GM19324 (cell line): ENCODE results near the gene DPP7.
"Not testable (repeated sequence)": the region's sequence is repeated elsewhere in the genome, so short reads cannot be mapped to it uniquely, and the experiment has no call there.

Experiments used
- ATAC-seq: cut with Tn5 transposase; IDR thresholded peaks from one replicate; pipeline ENCODE4 v1.9.1; 2021; ENCODE audit warnings: mild to moderate bottlenecking, moderate library complexity; ENCODE audit not compliant: unreplicated experiment, low FRiP score

DPP7 gene

DNA sequence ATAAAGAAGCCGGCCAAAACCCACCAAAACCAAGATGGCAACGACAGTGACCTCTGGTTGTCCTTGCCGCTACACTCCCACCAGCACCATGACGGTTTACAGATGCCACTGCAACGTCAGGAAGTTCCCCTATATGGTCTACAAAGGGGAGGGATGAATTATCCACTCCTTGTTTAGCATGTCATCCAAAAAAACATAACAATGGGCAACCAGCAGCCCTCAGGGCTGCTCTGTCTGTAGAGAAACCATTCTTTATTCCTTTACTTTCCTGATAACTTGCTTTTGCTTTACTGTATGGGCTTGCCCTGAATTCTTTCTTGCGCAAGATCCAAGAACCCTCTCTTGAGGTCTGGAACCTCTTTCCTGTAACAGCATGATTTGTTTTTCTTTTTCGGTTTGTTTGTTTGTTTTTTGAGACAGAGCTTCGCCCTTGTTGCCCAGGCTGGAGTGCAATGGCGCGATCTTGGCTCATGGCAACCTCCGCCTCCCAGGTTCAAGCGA is 39.2 kb downstream of the DPP7 start:
- no peak for ATAC-seq

DNA sequence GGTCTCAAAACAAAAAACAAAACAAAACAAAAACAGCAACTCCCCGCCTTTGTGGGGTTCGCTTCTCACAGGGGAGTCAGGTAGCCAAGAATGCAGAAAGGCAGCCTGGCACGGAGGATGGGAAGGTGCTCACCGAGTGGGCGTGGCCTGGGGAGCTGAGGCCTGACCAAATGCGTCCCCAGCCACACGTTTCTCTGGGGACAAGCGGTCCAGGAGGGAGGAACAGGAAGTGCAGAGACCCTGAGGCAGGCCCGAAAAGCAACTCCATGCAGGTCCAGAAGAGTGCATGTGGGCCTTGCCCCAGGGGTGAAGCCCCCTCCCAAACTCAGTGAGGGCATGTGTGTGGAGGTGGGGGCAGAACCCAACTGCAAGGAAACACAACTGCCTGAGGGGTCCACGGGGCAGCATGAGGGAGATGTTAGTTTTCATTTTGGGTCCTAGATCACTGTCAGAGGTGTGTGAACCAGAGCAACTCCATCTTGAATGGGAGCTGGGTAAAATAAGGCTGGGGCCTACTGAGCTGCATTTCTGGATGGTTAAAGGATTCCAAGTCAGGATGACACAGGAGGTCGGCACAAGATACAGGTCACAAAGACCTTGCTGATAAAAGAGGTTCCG is 39.8 kb downstream of the DPP7 start:
- ATAC-seq, result no peak

GRCh38 chr9:137073992-137074399 is 40.5 kb downstream of the DPP7 start:
- no peak for ATAC-seq

DNA sequence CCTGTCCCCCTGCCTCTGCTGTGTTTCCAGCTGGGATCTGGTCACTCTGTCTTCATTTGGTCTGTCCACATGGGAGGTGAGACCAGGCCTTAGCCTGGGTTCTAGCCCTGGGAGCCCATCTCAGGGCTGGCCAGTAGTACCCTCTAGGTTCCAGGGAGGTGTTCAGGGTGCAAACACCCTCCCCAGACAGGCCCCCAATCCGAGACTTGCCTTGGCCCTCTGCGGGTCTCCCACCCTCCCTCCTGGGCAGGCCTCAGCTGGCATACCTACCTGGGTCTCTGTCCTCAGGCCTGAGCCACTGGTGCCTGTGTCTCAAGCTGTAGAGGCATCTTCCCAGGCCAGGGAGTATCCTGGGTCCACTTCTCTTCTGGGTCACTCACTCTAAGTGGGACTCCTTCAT is 43.3 kb downstream of the DPP7 start:
- no peak for ATAC-seq

DNA sequence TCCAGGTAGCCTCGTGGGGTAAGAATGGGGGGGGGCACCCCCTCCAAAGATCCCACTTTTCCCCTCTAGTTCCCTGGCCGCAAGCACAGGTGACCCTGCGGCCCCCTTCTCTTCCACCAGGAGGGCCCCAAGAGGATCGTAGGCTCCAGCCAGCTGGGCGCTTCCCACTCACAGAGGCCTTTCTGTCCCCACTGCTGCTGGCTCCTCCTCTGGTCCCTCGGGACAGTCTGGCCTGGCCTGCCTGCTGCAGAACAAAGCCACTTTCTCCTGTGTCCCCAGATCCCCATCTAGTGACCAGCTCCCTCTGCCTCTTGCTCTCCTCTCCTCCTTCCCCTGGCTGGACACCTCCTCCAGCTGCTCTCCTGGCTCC is 43.6 kb downstream of the DPP7 start:
- ATAC-seq, result no peak

GRCh38 chr9:137070201-137070905 is 44.2 kb downstream of the DPP7 start, which contains the start of gene SAPCD2:
Gene SAPCD2, minus strand, starts transcription at chr9:137070557. Its CDS starts 97 bp downstream, at chr9:137070460.
- ATAC-seq, result peak; percentile 80

DNA sequence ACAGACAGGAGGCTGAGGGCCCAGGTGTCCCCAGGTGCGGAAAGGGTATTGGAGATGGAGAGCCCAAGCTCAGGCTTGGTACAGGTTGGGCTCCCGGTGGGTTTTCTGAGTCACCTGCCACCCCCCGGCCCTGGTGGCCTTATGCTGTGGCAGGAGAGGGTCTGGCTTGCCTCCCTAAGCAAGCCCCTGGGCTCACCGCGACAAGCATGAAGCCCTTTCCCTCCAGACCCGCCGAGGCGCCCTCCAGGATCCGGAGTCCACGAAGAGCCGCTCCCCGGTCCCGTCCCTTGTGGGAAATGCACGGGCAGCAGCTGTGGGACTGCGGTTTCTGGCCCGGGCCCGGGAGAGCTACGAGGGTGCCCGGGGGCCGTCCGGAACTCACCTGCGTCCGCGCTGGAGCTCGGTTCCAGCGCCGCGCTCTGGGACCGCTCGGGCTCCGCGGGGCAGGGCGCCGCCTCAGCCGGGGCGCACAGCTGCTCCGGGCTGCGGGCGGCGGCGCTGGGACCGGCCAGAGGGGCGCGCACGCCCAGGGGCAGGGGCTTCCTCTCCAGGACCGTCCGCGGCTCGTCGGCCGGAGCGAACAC is 44.9 kb downstream of the DPP7 start:
- no peak for ATAC-seq

DNA sequence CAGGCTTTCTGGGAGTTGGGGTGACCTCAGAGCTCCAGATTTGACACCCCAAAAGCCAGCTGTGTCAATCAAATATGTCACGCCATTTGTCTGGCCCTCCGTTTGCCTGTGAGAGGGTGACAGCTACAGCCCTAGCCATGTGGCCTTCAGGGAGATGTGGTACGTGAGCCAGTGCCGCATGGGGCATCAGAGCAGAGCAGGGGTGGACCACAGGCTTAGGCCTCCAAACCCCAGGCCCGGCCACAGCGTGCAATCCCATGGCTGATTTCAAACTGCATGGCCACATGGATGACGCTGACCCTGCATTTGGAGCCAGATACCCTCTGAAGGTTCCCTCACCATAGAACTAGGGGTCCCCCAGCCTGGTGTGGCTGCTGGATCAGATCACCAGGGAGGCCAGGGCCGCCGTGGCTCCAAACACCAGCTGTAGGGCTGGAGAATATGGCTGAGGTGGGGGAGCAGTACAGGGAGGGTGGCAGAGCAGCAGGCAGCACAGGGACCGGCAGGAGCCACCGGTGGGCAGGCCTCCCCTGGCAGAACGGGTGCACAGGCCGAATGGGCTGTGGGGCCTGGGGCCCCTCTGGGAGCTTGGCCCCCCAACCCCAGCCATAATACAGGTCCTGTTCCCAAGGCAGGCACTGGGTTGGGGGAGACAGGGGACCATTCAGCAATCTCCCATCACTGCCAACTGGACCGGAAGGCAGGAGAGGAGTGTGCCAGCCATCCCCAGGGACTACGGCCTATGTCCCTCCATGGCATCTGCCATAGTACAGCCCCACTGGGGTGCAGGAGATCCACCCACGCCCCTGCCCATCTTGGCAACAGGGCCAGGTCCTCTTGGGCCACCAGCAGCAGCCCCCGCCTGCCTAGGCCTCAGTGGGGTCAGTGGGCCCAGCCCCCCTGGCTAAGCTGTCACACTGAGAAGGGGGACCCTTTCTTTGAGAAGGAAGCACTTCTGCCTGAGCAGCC is 45.7 kb downstream of the DPP7 start:
- no peak for ATAC-seq

GRCh38 chr9:137067860-137068538 is 46.5 kb downstream of the DPP7 start:
- ATAC-seq, result no peak

GRCh38 chr9:137066096-137066861 is 48.3 kb downstream of the DPP7 start:
- no peak for ATAC-seq

DNA sequence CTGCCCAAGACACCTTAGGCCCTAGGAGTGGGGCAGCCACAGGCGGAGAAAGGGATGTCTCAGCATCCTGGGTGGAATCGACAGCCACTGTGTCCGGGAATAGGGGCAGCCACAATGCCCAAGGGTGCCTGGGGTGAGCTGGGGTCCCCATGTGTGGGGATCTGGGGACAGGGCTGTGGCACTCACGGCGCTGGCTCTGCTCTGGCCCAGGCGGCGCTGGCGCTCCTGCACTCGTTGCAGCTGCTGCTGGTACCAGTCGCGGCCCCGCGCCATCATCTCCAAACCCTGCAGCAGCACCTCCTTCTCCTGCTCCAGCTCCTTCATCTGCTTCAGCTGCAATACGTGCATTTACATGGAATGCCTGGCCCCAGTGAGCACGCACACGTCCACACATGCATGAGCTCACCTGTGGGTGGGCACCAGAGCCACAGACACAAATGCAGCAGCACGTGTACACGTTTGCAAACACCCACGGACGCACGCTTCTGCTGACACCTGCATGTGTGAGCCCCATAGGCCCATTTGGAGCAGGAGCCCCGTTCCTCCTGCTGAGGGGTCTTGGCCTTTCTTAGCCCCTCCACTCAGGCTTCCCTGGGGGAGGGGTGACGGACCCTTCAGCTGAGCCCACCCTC is 49.1 kb downstream of the DPP7 start:
- ATAC-seq, result no peak

DNA sequence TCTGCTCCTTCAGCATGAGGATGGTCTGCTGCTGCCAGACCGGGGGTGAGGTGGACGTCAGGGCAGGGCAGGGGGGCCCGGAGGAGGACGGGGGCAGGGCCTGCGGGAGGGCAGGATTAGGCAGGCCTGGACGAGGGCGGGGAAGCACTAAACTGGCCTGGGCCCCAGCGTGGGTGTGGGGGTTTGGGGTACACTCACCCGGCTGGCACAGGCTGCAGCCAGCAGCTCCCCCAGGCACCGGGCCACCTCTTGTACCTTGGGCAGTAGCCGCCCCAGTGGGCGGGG is 49.7 kb downstream of the DPP7 start:
- ATAC-seq, result no peak

- no peak for ATAC-seq
Measured at GRCh38 chr9:137064027-137064879, 50.3 kb downstream of the DPP7 start.

GRCh38 chr9:137063311-137064026 is 51.1 kb downstream of the DPP7 start:
- no peak for ATAC-seq

DNA sequence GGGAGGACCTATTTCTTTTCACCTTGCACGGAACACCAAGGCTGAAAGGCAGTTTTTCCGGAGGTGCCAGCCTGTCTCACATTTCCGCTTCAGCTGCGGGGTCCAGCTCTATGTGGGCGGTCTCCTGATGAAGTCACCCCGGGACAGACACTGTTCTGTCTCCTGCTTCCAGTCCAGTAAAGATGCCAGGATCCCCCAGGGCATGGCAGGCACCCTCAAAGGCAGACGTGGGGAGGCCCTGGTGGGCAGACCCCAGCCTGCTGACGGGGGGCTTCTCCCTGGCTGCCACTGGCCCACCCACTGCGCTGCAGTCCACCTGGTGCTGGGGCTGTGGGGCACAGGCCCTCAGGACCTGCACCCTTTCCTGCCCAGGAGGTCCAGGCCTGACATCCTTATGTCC is 51.7 kb downstream of the DPP7 start:
- ATAC-seq, result not testable (repeated sequence)

DNA sequence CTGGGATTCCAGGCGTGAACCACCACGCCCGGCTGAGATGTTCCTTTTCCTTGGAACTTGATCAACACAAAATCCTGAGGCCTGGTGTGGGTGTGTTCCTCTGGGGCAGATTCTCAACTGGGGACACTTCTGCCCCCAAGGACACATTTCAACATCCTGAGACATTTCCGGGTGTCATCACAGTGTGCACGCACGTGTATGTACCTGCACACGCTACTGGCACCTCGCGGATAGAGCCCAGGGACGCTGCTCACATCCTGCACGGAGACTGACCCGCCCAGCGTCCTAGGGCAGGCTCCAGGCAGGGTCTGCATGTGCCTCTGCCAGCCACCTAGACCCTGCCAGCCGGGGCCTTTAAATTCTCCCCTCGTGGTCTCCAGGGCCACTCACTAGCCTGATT is 52.1 kb downstream of the DPP7 start:
- ATAC-seq, result no peak
